Measurements from ENCODE around the gene DUSP10.

GRCh38 chr1:221663321-221663720 lies 78.6 kb downstream of the DUSP10 start:
- TF ChIP-seq CTCF (IDR thresholded peaks at IDR 0.05) (no peak), POLR2A (IDR thresholded peaks at IDR 0.05) (no peak)

Data from Peyer's patch (tissue), 4 donors.